ENCODE measurements around the gene PRMT1. TPM values are rescaled to one million over a fixed set of nuclear protein-coding genes. Genes with fewer than 3 reads are reported as not detected.

PRMT1 gene
- total and polyA plus RNA-seq, 9 of the 15 experiments (the other 6 are each of a cell fraction or from before 2014, with no cell fraction given): 13.3 to 464 (median 326) TPM

DNA sequence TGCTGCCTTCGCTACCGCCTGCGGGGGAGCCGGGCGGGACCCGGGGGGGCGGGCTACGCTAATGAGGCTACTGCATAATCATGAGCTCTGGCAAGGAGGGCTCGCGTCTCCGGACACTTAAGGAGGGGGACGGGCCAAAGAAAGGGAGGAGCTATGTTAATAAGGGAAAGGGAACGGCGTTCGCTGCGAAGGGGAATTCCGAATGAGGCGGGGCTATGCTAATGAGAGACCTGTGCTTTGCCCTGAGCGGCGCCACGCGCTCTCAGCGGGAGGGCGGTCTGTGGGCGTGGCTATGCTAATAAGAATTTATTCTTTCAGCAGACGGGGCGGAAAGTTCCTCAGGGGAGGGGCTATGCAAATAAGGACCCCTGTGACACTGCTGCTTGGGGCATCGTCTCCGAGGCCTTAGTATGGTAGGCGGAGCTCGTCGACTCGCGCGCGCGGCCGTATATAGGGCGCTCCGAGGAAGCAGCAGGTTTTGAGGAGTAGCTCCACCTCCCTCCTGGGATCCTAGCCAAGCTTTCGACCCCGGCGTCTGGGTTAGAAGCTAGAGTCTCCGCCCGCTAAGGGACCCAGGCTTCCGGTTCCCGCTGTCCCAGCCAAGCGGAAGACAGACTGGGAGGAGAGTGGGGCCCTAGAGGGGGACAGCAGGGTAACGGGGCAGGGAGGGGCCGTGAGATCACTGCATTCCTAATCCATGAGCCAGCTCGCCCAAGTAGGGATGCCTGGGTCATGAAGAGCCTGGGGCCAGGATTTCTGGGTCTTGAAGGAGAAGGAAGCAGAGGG, 36.8 kb upstream of the PRMT1 start, which contains the start of gene RRAS (continued):
- TF ChIP-seq, protein P1, sequence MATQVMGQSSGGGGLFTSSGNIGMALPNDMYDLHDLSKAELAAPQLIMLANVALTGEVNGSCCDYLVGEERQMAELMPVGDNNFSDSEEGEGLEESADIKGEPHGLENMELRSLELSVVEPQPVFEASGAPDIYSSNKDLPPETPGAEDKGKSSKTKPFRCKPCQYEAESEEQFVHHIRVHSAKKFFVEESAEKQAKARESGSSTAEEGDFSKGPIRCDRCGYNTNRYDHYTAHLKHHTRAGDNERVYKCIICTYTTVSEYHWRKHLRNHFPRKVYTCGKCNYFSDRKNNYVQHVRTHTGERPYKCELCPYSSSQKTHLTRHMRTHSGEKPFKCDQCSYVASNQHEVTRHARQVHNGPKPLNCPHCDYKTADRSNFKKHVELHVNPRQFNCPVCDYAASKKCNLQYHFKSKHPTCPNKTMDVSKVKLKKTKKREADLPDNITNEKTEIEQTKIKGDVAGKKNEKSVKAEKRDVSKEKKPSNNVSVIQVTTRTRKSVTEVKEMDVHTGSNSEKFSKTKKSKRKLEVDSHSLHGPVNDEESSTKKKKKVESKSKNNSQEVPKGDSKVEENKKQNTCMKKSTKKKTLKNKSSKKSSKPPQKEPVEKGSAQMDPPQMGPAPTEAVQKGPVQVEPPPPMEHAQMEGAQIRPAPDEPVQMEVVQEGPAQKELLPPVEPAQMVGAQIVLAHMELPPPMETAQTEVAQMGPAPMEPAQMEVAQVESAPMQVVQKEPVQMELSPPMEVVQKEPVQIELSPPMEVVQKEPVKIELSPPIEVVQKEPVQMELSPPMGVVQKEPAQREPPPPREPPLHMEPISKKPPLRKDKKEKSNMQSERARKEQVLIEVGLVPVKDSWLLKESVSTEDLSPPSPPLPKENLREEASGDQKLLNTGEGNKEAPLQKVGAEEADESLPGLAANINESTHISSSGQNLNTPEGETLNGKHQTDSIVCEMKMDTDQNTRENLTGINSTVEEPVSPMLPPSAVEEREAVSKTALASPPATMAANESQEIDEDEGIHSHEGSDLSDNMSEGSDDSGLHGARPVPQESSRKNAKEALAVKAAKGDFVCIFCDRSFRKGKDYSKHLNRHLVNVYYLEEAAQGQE (IDR thresholded peaks at IDR 0.05; ENCODE audit: borderline replicate concordance): no peak
- TF ChIP-seq, protein P1 (CRISPR knock-in tag; IDR thresholded peaks at IDR 0.05; ENCODE audit: low read depth): no peak
- TF ChIP-seq CLOCK (CRISPR knock-in tag; IDR thresholded peaks at IDR 0.05; ENCODE audit: borderline replicate concordance): no peak
- 0 out of 4 replicates have a peak, but pooled peaks of 1 of the 2 experiments have one; percentile 21 for TF ChIP-seq SIN3A (IDR thresholded peaks at IDR 0.05; ENCODE audit: borderline replicate concordance in 2 of 2, control insufficient read depth in 1 of 2, low read depth in 2 of 2, low read length in 2 of 2)
- TF ChIP-seq NFRKB (IDR thresholded peaks at IDR 0.05; ENCODE audit: low read depth): no peak; the same call in 1 of the 2 replicates
- TF ChIP-seq CBFA2T2 (conservative IDR thresholded peaks at IDR 0.05): no peak
- no peak for TF ChIP-seq GTF2E2 (tag; IDR thresholded peaks at IDR 0.05)
- no peak for TF ChIP-seq ZNF830 (CRISPR knock-in tag; IDR thresholded peaks at IDR 0.05)
- TF ChIP-seq, protein P2, sequence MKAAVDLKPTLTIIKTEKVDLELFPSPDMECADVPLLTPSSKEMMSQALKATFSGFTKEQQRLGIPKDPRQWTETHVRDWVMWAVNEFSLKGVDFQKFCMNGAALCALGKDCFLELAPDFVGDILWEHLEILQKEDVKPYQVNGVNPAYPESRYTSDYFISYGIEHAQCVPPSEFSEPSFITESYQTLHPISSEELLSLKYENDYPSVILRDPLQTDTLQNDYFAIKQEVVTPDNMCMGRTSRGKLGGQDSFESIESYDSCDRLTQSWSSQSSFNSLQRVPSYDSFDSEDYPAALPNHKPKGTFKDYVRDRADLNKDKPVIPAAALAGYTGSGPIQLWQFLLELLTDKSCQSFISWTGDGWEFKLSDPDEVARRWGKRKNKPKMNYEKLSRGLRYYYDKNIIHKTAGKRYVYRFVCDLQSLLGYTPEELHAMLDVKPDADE (conservative IDR thresholded peaks at IDR 0.05; ENCODE audit: control insufficient read depth, low read depth, low read length): peak; percentile 61; the same call in 1 of the 2 replicates
- no peak for TF ChIP-seq FOXP4 (CRISPR knock-in tag; IDR thresholded peaks at IDR 0.05; ENCODE audit: borderline replicate concordance)
- no peak for TF ChIP-seq HNRNPK (IDR thresholded peaks at IDR 0.05; ENCODE audit: low read depth, low read length, poor library complexity, severe bottlenecking)
- no peak for TF ChIP-seq ZFP1 (CRISPR knock-in tag; IDR thresholded peaks at IDR 0.05)
